HG02588 (cell line): ENCODE results near the gene SLC19A1.
"Not testable (repeated sequence)": the region's sequence is repeated elsewhere in the genome, so short reads cannot be mapped to it uniquely, and the experiment has no call there.

Experiments
- ATAC-seq: cut with Tn5 transposase; IDR thresholded peaks from one replicate; pipeline ENCODE4 v1.9.1; 2021; ENCODE audit warnings: mild to moderate bottlenecking, moderate library complexity; ENCODE audit not compliant: unreplicated experiment

The SLC19A1 gene

DNA sequence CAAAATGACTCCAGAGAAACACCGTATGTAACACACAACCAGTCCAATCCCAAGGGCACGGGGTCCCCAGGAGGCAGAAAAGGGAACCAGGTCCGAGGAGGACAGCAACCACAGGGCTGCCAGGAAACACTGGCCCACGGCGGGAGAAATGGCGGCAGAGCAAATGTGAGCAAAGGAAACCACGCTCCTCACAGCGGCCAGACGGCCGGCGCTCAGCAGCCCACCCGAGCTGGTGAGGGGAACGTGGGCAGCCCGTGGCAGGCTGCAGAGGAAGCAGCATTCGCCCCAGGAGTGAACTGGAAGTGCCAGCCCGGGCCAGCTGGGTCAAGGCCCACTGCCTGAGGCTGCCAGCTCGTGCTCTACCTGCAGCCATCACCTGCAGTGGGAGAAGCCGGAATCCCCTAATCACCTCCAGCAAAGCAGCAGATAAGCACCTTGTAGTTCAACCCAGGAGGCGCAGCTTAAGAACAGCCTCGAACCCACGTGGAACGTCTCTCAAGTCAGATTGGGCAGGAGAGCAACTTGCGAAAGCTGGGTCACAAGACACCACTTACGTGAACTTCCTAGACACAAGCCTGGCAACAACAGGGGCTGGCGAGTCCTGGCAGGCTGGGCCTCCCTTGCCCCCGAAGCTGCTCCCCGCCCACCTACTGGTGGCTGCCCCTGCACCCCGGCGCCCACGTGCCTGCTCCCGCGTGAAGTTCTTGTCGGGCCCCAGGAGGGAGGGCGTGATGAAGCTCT, 6.7 kb downstream of the SLC19A1 start:
- no peak for ATAC-seq

DNA sequence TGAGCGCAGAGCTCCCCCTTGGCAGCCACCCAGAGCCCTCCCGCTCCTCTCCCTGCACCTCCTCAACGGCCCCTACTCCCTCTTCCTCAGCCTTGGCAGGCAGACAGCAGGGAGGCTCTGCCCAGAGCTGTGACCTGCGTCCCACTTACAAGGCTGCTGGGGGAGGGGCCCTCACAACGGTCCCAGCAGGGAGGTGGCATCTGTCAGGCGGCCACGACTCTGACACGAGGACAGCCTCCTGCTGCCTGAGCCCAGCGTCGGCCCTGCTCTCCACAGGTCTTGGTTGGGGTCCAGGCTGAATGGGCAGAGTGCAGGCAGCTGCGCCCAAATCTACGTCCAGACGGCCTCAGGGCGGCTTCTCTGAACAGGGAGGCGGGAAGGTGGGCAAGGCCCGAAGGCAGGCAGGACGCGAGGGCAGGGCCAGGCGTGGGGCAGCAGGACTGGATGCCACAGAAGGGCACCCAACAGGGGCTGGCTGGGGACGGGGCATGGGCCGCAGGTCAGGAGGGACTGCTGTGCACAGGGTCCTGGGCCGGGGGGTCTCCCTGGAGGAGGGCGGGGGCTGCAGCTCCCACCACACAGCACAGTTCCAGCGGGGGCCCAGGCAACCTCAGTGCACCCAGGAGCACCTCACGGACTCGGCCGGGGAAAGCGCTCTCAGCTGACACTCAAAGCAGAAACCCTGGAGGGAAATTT, 7.5 kb downstream of the SLC19A1 start:
- no peak for ATAC-seq

DNA sequence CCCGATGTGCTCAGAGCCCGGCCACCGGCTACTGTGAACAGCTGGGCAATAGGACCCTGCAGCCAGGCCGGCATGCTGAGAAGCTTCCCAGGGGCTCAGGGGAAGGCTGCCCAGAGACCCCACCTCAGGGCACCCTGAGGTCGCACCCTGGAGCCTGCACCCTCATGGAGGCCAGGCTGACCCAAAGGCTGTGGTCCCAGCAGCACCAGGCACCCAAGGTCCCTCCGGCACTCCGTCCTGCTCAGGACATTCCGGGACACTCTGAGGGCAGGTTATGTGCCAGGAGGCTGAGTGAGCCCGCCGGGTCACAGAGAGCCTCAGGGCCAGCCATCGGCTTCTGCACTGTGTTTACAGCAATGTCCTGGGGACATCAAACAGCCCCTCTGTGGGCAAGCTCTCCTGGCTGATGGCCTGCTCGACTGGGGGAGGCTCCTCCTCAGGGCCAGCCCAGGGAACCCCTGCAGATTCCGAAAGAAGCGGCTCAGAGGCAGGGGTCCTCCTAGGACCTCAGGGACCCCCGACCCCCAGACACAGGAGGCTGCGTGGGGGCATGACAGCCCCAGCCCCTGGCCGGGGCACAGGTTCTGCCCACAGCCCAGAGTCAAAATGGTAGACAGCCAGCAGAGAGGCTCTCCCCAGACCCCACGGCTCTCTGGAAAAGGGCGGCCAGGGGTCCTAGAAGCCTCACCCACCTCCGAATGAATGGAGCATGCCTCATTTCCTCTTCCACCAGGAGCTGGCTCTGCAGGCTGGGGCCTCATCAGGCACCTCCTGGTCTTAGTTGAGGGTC, 8.2 kb downstream of the SLC19A1 start:
- ATAC-seq = no peak

DNA sequence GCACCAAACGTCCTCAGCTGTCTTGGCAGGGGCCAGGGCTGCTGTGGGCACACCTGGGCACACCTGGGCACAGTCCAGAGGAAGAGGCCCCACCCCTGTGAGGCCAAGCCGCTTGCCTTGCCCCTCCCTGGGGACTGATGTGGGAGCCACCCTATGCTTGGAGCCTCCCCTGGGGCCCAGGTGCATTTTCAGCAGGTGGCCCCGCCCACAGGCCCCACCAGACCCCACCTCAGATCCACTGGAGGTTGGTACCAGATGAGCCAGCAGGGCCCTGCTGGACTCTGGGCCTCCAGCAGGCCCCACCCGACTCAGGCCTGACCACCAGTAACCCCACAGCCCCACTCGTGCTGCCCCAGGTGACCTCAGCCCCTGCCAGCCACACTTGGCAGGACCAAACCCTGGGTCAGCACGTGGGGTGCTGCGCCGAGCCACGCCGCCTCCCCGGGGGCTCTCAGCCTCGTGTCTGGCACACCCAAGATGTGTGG, 8.8 kb downstream of the SLC19A1 start:
- ATAC-seq = no peak

DNA sequence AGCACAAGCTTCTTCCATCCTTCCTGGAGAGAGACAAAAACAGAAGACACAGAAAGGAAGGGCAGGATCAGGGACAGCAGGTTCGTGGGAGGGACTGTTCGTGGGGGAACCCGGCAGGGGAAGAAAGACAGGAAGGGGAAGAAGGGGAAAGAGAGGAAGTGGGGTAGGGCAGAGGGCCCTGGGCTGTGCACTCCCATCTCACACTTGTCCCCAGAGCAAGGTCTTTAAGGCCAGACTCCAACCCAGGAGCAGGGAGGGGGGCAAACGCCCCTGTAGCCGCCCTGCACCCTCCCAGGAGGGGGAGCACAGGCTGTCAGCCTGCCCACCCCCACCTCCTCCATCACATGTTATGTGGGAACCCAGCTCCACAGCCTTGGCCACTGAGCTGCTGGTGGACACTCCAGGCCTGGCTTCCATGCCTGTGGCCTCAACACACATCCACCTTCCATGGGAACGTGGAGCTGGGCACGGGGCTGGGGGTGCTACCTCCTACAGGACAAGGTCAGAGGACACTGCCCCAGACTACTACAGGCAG, 9.3 kb downstream of the SLC19A1 start:
- no peak for ATAC-seq

DNA sequence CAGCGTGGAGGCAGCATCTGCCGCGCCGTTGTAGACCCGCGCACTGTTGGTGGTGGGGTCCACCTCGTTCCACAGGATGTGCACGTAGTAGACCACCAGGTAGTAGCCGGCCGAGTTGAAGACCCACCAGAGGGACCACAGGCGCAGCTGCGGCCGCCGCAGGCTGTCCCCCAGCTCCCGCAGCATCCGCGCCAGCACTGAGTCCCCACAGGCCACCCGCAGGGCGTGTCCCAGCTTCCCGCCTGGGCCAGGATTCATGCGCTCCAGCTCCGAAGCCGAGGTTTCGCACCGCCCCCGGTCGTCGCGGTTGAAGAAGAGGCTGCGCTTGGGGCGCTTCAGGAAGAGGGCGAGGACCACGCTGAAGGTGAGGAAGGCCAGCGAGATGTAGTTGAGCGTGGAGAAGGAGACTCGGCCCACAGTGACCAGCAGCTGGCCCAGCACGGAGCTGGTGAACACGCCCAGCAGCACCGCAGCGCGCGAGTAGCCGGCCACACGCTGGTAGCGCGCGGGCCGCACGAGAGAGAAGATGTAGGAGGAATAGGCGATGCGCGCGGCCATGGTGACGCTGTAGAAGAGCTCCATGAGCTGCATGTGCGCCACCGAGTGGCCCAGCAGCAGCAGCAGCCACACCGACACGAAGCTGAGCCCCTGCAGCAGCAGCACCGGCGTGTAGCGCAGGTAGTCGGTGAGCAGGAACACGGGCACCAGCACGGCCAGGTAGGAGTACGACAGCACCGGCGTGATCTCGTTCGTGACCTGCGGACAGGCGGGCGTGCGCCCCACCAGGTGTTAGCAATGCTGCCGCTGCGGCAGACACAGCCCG, 10.6 kb downstream of the SLC19A1 start:
- no peak for ATAC-seq

DNA sequence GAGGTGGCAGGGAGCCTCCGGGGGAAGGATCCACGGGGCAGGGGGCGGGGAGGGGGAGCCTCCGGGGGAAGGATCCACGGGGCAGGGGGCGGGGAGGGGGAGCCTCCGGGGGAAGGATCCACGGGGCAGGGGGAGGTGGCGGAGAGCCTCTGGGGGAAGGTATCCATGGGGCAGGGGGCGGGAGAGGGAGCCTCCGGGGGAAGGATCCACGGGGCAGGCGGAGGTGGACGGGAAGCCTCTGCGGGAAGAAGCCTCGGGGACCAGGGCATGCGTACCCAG, 11.2 kb downstream of the SLC19A1 start:
- ATAC-seq = not testable (repeated sequence)

DNA sequence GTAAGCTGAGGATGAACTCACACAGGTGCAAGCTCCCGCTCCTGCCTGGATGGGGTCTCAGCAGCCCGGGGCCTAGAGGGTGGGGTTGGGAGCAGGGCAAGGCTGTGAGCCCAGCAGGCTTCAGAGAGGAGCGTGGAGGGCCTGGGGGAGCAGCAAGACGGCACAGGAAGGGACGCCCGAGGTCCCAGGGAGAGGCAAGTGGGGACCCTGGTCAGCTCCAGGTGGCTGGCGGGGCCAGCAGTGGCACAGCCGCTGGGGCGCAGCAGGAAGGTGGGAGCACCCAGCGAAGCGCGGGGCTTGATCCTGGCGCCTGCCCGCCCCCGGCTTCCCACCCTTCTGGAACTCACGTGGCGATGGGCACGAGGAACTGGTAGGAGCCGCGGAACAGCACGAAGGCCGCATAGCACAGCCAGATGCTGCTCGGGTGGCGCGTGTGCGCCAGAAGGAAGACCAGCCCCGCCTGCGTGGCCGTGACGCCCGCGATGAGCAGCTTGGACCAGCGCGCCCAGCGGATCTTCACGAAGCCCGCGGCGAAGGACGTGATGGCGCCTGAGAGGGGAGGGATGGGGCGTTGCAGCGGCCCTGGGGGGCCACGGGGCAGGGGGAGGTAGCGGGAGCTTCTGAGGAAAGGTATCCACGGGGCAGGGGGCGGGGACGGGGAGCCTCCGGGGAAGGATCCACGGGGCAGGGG, 11.7 kb downstream of the SLC19A1 start:
- ATAC-seq = no peak

DNA sequence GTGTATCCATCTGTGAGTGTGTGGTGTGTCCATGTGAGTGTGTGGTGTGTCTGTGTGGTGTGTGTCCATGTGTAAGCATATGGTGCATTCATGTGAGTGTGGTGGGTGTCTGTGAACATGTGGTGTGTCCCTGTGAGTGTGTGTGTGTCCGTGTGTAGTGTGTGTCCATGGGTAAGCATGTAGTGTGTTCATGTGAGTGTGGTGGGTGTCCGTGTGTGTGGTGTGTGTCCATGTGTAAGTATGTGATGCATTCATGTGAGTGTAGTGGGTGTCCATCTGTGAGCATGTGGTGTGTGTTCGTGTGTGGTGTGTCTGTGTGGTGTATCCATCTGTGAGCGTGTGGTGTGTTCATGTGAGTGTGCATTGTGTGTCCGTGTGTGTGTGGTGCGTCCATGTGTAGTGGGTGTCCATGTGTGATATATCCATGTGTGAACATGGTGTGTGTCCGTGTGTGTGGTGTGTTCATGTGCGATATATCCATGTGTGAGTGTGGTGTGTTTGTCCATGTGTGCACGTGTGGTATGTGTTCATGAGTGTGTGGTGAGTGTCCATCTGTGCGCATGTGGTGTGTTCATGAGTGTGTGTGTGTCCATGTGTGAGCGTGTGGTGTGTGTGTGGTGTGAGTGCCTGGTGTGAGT, 12.3 kb downstream of the SLC19A1 start:
- no peak for ATAC-seq

GRCh38 chr21:45528981-45529784, 13.1 kb downstream of the SLC19A1 start:
- no peak for ATAC-seq

DNA sequence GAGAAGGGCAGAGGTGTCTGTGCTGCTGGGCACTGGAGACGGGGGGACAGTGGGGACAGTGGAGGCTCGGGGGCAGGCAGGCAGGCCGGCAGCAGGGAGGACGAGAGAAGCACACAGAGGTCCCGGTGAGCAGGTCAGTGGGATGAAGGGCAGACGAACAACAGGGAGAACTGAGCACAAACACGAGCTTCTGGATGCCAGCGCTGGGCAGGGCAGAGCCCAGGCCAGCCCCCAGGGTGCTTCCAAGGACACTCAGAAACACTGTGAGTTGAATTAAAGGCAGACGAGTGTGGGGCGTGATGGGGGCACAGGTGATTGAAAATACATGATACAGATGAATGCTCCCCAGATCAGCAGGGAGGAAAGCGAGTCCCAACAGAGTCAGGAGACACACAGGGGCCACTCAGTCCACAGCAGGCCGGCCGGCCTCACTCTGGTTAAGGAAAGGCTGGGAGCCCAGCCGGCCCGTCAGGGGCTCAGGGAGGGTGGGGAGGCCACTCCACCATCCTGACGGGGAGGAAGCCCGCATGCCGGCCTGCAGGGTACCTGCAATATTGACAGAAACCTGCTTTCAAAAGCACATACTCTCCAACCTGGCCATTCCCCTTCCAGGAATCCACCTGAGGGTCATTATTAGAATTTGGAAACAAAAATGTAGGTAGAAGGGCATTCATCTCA, 14.1 kb downstream of the SLC19A1 start:
- ATAC-seq = no peak

GRCh38 chr21:45527151-45527999, 14.9 kb downstream of the SLC19A1 start:
- not testable (repeated sequence) for ATAC-seq

- no peak for ATAC-seq
Measured at GRCh38 chr21:45525910-45526306, 16.3 kb downstream of the SLC19A1 start.

- ATAC-seq = no peak
Measured at GRCh38 chr21:45525153-45525909, 16.9 kb downstream of the SLC19A1 start.

DNA sequence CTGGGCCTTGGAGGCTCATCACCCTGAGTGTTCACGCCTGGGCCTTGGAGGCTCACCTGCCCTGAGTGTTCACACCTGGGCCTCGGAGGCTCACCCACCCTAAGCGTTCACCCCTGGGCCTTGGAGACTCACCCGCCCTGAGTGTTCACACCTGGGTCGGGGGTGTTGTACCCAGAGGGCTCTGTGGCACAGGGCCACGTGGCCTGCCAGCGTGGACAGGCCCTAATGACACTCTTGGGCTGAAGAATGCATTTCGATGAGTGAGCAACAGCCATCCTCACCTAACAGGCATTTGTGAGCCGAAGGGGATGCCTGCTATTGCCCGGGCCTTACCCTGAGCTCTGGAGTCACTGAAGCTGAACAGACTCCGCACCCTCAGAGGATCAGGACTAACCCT, 17.5 kb downstream of the SLC19A1 start:
- no peak for ATAC-seq

GRCh38 chr21:45523411-45524101, 18.7 kb downstream of the SLC19A1 start:
- no peak for ATAC-seq
